AG09319 (cell line): ENCODE measurements around the gene IRAG1.

Source experiments
- DNase-seq: peaks from one replicate; pipeline ENCODE4 v3.0.0-alpha.2; 2010; ENCODE audit warnings: low read depth; ENCODE audit errors: extremely low read depth
- TF ChIP-seq, protein P1 (sequence below): IDR thresholded peaks from 2 replicates; pipeline ENCODE4 v1.5.1; 2011; ENCODE audit warnings: low read depth, mild to moderate bottlenecking, inconsistent platforms, low read length, moderate library complexity

The IRAG1 gene

GRCh38 chr11:10664496-10664895 is 29.1 kb downstream of the IRAG1 start:
- TF ChIP-seq, protein P1, sequence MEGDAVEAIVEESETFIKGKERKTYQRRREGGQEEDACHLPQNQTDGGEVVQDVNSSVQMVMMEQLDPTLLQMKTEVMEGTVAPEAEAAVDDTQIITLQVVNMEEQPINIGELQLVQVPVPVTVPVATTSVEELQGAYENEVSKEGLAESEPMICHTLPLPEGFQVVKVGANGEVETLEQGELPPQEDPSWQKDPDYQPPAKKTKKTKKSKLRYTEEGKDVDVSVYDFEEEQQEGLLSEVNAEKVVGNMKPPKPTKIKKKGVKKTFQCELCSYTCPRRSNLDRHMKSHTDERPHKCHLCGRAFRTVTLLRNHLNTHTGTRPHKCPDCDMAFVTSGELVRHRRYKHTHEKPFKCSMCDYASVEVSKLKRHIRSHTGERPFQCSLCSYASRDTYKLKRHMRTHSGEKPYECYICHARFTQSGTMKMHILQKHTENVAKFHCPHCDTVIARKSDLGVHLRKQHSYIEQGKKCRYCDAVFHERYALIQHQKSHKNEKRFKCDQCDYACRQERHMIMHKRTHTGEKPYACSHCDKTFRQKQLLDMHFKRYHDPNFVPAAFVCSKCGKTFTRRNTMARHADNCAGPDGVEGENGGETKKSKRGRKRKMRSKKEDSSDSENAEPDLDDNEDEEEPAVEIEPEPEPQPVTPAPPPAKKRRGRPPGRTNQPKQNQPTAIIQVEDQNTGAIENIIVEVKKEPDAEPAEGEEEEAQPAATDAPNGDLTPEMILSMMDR: no peak

DNA sequence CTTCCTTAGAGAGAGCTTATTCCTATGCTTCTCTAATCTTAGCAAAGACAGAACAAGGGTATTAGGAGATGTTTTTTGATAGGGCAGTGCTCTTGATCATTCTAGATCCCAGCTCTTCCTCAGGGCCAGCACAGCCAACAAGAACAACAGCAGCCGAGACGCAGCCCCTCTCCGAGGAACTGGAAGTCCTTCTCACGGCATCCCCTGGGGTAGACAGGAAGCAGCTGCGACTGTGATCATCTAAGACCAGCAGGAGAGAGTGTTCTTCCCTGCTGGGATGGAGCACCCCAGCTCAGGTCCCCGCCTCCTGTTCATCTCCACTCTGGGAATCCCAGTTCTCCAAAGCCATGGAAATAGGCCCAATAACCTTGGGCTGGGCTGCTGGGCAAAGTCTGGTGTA is 29.6 kb downstream of the IRAG1 start:
- no peak for DNase-seq
- TF ChIP-seq, protein P1: no peak

More at GRCh38 chr11:10664496-10664895, 29.1 kb downstream of the IRAG1 start:
- DNase-seq: no peak

DNA sequence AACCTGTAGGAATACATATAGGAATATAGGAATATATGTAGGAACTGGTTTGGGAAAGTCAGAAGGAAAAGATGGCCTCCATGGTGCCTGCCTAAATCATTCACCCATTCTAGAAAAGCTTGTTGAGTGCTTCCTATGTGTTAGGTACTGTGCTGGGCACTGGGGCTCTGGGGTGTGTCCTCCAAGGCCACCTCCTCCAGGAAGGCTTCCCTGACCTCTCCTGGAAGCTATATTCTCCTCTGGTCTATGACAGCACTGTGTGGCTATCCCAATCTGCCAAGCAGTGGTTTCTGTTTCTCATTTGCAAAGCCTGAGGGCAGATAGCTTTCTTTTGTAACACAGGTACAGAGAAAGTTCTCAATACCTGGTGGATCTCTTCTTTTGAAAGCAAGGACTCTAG is 30.2 kb downstream of the IRAG1 start:
- no peak for DNase-seq
- TF ChIP-seq, protein P1: no peak

DNA sequence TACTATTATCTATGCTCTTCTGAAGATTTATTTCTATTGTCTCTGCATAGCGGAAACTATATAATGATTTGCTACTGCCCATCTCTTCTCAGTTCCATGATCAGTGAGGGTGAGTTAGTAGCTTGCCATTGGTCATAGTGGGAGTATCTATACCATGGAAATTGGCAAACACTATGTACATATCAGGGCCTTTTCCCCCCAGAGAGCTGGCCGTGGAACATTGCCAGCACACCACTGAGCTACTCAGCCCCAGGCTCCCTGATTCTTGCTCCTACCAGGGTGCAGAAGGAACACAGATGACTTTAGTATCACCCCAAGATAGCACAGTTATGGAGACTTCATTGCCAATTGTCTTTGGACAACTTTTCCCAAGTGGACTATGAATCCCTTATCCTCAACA is 33.2 kb downstream of the IRAG1 start:
- TF ChIP-seq, protein P1: no peak
- no peak for DNase-seq

DNA sequence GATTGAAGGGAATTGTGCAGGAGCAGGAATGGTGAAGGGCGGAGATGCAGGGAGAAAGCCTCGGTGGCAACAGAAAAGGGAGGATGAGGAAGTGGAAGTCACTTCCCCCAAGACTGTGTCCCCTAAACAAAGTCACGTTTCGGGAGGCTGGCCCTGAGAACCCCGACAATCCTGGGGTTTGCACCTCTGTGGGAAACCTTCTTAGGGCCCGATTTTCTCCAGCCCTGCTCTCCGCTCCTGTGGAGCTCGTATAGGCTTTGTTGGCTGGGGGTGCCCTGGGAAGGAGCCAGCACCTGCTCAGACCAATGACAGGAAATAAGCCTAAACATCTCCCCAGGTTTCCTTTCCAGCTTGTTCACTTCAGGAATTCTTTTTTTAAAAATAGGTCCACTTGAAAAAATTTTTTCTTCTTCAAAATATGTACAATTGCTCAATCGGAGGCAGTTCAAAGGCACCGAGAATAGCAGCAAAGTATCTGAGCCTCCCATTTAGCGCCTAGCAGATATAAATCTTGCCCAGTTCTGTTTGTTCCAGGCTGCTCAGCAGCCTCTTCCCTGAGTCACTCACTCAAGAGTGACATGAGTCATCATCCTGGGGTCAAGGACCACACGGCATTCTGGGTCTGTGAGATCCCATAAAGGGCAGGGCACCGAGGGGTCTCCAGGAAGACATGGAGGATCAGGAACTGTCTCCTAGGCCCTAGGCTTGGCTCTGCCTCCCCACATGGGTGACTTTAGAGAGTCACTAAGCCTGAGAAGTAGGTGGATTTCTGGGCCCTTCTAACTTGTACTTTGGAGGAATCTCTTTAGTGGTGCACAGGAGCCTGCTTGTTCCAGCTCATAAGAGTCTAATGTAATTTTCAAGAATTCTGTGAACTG is 34.0 kb downstream of the IRAG1 start:
- no peak for DNase-seq
- TF ChIP-seq, protein P1: no peak

DNA sequence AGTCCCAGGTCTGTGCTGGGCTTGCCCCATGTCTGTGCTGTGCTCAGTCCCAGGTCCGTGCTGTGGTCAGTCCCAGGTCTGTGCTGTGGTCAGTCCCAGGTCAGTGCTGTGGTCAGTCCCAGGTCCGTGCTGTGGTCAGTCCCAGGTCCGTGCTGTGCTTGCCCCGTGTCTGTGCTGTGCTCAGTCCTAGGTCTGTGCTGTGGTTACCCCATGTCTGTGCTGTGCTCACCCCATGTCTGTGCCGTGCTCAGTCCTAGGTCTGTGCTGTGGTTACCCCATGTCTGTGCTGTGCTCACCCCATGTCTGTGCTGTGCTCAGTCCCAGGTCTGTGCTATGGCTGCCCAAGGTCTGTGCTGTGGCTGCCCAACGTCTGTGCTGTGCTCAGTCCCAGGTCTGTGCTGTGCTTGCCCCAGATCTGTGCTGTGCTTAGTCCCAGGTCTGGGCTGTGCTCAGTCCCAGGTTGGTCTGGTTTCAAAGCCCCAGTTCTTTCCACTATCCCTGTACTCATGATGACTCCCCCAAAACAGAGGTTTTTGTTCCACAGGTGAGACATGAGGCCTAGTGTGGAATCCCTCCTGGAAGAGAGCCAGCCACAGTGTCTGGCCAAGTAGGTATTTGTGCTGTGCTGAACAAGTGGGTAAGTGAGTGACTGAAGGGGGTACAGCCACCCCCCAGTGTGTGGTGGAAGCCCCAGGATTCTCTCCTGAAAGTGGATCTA is 34.8 kb downstream of the IRAG1 start:
- no peak for DNase-seq
- TF ChIP-seq, protein P1: no peak
